OCI-LY1 (cell line): ENCODE measurements around the gene HOXA7.

Experiments
- H2AFZ ChIP-seq: fragments of 200-600 bp; sonication (generic), shearing (Covaris generic); 2 replicates; pipeline ENCODE4 v1.6.0; 2014; ENCODE audit warnings: antibody characterized with exemption, mild to moderate bottlenecking, low read length
- H3F3A ChIP-seq: fragments of 200-600 bp; sonication (generic), shearing (Covaris generic); 2 replicates; pipeline ENCODE4 v1.6.0; 2014; ENCODE audit warnings: mild to moderate bottlenecking, antibody characterized with exemption, low read length, moderate library complexity; ENCODE audit not compliant: insufficient read depth
- H3K27ac ChIP-seq: fragments of 200-600 bp; sonication (generic); 2 replicates; pipeline ENCODE4 v1.5.1; 2014; ENCODE audit warnings: low read length, mixed run types, mild to moderate bottlenecking, low read depth; ENCODE audit not compliant: poor library complexity, severe bottlenecking
- H3K27me3 ChIP-seq: fragments of 200-600 bp; sonication (generic); 2 replicates; pipeline ENCODE4 v1.6.0; 2014; ENCODE audit warnings: antibody characterized with exemption, mild to moderate bottlenecking, low read length, moderate library complexity; ENCODE audit not compliant: insufficient read depth
- H3K36me3 ChIP-seq: fragments of 200-600 bp; sonication (generic); 2 replicates; pipeline ENCODE4 v1.6.1; 2014; ENCODE audit warnings: mild to moderate bottlenecking, antibody characterized with exemption, low read length, moderate library complexity, mixed read lengths; ENCODE audit not compliant: insufficient read depth
- H3K4me1 ChIP-seq: fragments of 200-600 bp; sonication (generic); 2 replicates; pipeline ENCODE4 v1.5.1; 2014; ENCODE audit warnings: mild to moderate bottlenecking, low read length, moderate library complexity; ENCODE audit not compliant: insufficient read depth, severe bottlenecking
- H3K4me2 ChIP-seq: fragments of 200-600 bp; sonication (generic), shearing (Covaris generic); 2 replicates; pipeline ENCODE4 v1.6.1; 2014; ENCODE audit warnings: low read length
- H3K4me3 ChIP-seq: fragments of 200-600 bp; sonication (generic); 2 replicates; pipeline ENCODE4 v1.5.1; 2014; ENCODE audit warnings: low read length, low read depth, mild to moderate bottlenecking, mixed read lengths; ENCODE audit not compliant: poor library complexity, severe bottlenecking
- H3K79me2 ChIP-seq: fragments of 200-600 bp; shearing (Covaris generic); 2 replicates; pipeline ENCODE4 v1.6.1; 2016; ENCODE audit warnings: mixed run types, low read length, mixed read lengths; ENCODE audit not compliant: insufficient read depth
- H3K9ac ChIP-seq: fragments of 200-600 bp; sonication (generic), shearing (Covaris generic); 2 replicates; pipeline ENCODE4 v1.6.1; 2014; ENCODE audit warnings: mild to moderate bottlenecking, low read length, mixed read lengths
- H3K9me2 ChIP-seq: fragments of 200-600 bp; sonication (generic), shearing (Covaris generic); 2 replicates; pipeline ENCODE4 v1.6.1; 2014; ENCODE audit warnings: low read depth, mild to moderate bottlenecking, low read length, mixed read lengths
- H3K9me3 ChIP-seq: fragments of 200-600 bp; shearing (Covaris generic); 2 replicates; pipeline ENCODE4 v1.6.1; 2014; ENCODE audit warnings: low read length, mixed read lengths
- H4K20me1 ChIP-seq: fragments of 200-600 bp; sonication (generic), shearing (Covaris generic); 2 replicates; pipeline ENCODE4 v1.6.0; 2016; ENCODE audit warnings: mild to moderate bottlenecking, low read length; ENCODE audit not compliant: insufficient read depth
- CTCF ChIP-seq: fragments of 200-600 bp; sonication (generic), shearing (Covaris generic); IDR thresholded peaks from 2 replicates; pipeline ENCODE4 v1.5.1; 2017; ENCODE audit warnings: mild to moderate bottlenecking, antibody characterized with exemption, low read length, moderate library complexity, mixed read lengths
- EZH2 ChIP-seq: fragments of 200-600 bp; sonication (generic), shearing (Covaris generic); IDR thresholded peaks from 2 replicates; pipeline ENCODE4 v1.8.0; 2017; ENCODE audit warnings: borderline replicate concordance, mixed run types, mild to moderate bottlenecking, antibody characterized with exemption, low read length, moderate library complexity, mixed read lengths

Gene HOXA7

GRCh38 chr7:27138472-27138871 is 18.0 kb downstream of the HOXA7 start:
- no peaks in the 10 kb centered on the region for H3K36me3 ChIP-seq
- no peaks in the 10 kb centered on the region for H3K9me2 ChIP-seq
- H3K79me2 ChIP-seq: no peaks in the 10 kb centered on the region
- no peak overlapping the region for H3K27ac ChIP-seq
- no peak overlapping the region for H3K9ac ChIP-seq
- H4K20me1 ChIP-seq: no peaks in the 10 kb centered on the region
- no peak overlapping the region for H3K4me2 ChIP-seq
- no peaks in the 10 kb centered on the region for H3K27me3 ChIP-seq
- H3K4me1 ChIP-seq: peaks cover 9% of the 10 kb centered on the region
- H3F3A ChIP-seq: no peaks in the 10 kb centered on the region
- H2AFZ ChIP-seq: no peak overlapping the region
- no peak overlapping the region for H3K4me3 ChIP-seq
- TF ChIP-seq EZH2: no peak
- no peak for TF ChIP-seq CTCF
- H3K9me3 ChIP-seq: no peaks in the 10 kb centered on the region

GRCh38 chr7:27137640-27138315 is 18.7 kb downstream of the HOXA7 start:
- no peak for TF ChIP-seq CTCF
- no peak for TF ChIP-seq EZH2
- peaks cover 8% of the 10 kb centered on the region for H3K4me1 ChIP-seq
- no peaks in the 10 kb centered on the region for H3K27me3 ChIP-seq
- H3K4me3 ChIP-seq: no peak overlapping the region
- no peaks in the 10 kb centered on the region for H3F3A ChIP-seq
- H3K4me2 ChIP-seq: no peak overlapping the region
- no peaks in the 10 kb centered on the region for H4K20me1 ChIP-seq
- no peaks in the 10 kb centered on the region for H3K36me3 ChIP-seq
- no peaks in the 10 kb centered on the region for H3K79me2 ChIP-seq
- H3K9me3 ChIP-seq: no peaks in the 10 kb centered on the region
- H2AFZ ChIP-seq: no peak overlapping the region
- H3K9ac ChIP-seq: no peak overlapping the region
- H3K9me2 ChIP-seq: no peaks in the 10 kb centered on the region
- no peak overlapping the region for H3K27ac ChIP-seq

GRCh38 chr7:27134392-27134791 is 22.1 kb downstream of the HOXA7 start:
- Histone ChIP-seq H3K4me3 (no peak overlapping the region), H3K27ac (no peak overlapping the region)
- TF ChIP-seq EZH2: no peak
- TF ChIP-seq CTCF: no peak

More at GRCh38 chr7:27134392-27134791, 22.1 kb downstream of the HOXA7 start:
- Histone ChIP-seq H3K36me3 (no peaks in the 10 kb centered on the region), H3K9me3 (no peaks in the 10 kb centered on the region), H3K27me3 (no peaks in the 10 kb centered on the region), H3K4me1 (no peaks in the 10 kb centered on the region), H4K20me1 (no peaks in the 10 kb centered on the region), H3K9ac (no peak overlapping the region), H3K4me2 (no peak overlapping the region), H3K9me2 (no peaks in the 10 kb centered on the region), H3F3A (no peaks in the 10 kb centered on the region), H2AFZ (no peak overlapping the region), H3K79me2 (no peaks in the 10 kb centered on the region)
